IPS-18a (cell line): ENCODE data around the gene RCL1.
"Not testable (repeated sequence)": the region's sequence is repeated elsewhere in the genome, so short reads cannot be mapped to it uniquely, and the experiment has no call there.

Source experiments
- H3K27ac ChIP-seq: one replicate; pipeline ENCODE4 v1.5.1; 2013; ENCODE audit warnings: low read length
- H3K27me3 ChIP-seq: one replicate; pipeline ENCODE4 v1.6.1; 2013; ENCODE audit warnings: mild to moderate bottlenecking, low read length; ENCODE audit not compliant: control insufficient read depth, insufficient read depth
- H3K36me3 ChIP-seq: one replicate; pipeline ENCODE4 v1.6.1; 2013; ENCODE audit warnings: low read depth, low read length; ENCODE audit not compliant: control insufficient read depth
- H3K4me1 ChIP-seq: one replicate; pipeline ENCODE4 v1.6.1; 2013; ENCODE audit warnings: low read depth, low read length; ENCODE audit not compliant: control insufficient read depth
- H3K4me3 ChIP-seq: one replicate; pipeline ENCODE4 v1.5.1; 2013; ENCODE audit warnings: low read length
- H3K9ac ChIP-seq: one replicate; pipeline ENCODE4 v1.6.1; 2013; ENCODE audit warnings: mild to moderate bottlenecking, low read length, moderate library complexity
- H3K9me3 ChIP-seq: one replicate; pipeline ENCODE4 v1.6.1; 2013; ENCODE audit warnings: low read depth, low read length; ENCODE audit not compliant: control insufficient read depth

Gene RCL1

GRCh38 chr9:4762886-4763541 lies 29.7 kb upstream of the RCL1 start:
- H3K9me3 ChIP-seq, result no peaks in the 10 kb centered on the region
- H3K4me1 ChIP-seq, result peaks cover 8% of the 10 kb centered on the region
- no peak overlapping the region for H3K27ac ChIP-seq
- no peaks in the 10 kb centered on the region for H3K27me3 ChIP-seq
- no peak overlapping the region for H3K9ac ChIP-seq
- no peaks in the 10 kb centered on the region for H3K36me3 ChIP-seq
- H3K4me3 ChIP-seq, result peak overlapping the region; percentile 24

DNA sequence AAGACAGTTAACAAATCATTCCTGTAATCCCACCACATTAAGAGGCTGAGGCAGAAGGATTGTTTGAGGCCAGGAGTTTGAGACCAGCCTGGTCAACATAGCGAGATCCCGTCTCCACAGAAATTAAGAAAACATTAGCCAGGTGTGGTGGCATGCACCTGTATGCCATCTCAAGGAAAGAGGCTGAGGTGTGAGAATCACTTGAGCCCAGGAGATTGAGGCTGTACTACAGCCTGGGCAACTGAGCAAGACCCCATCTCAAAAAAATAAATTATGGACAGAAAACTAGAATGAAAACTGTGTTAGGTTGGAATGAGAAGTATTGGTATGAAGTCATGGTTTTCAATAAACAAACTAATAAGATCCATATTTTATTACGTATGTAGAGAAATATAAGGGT lies 28.7 kb upstream of the RCL1 start:
- no peaks in the 10 kb centered on the region for H3K9me3 ChIP-seq
- no peak overlapping the region for H3K9ac ChIP-seq
- H3K4me1 ChIP-seq, result peaks cover 8% of the 10 kb centered on the region
- H3K27me3 ChIP-seq, result no peaks in the 10 kb centered on the region
- H3K36me3 ChIP-seq, result no peaks in the 10 kb centered on the region
- H3K27ac ChIP-seq, result no peak overlapping the region
- H3K4me3 ChIP-seq, result no peak overlapping the region

DNA sequence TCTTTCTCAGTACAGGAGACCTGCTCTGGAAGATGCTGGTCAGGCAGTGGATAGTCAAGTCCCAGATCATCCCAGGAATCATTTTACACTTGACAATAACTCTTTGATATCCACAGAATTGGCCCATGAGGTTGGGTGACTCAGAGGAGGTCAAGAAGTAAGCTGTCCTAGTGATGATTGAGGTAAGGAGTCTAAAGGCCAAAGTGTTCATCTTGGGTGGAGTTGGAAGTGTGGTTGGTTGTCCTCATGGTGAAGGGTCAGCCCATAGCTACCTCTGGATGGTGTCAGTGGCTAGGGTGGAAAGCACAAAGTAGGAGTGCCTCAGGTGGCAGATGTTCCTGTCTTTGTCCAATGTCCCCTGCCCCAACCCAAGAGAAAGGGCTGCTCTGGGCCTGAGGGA lies 24.1 kb upstream of the RCL1 start:
- H3K4me1 ChIP-seq, result no peaks in the 10 kb centered on the region
- H3K36me3 ChIP-seq, result no peaks in the 10 kb centered on the region
- H3K9me3 ChIP-seq, result no peaks in the 10 kb centered on the region
- no peak overlapping the region for H3K9ac ChIP-seq
- H3K27ac ChIP-seq, result no peak overlapping the region
- no peak overlapping the region for H3K4me3 ChIP-seq
- H3K27me3 ChIP-seq, result no peaks in the 10 kb centered on the region

GRCh38 chr9:4769321-4770080 lies 23.2 kb upstream of the RCL1 start:
- Histone ChIP-seq H3K9me3 (no peaks in the 10 kb centered on the region), H3K4me1 (no peaks in the 10 kb centered on the region), H3K36me3 (no peaks in the 10 kb centered on the region), H3K4me3 (no peak overlapping the region), H3K27me3 (no peaks in the 10 kb centered on the region), H3K27ac (no peak overlapping the region), H3K9ac (no peak overlapping the region)

DNA sequence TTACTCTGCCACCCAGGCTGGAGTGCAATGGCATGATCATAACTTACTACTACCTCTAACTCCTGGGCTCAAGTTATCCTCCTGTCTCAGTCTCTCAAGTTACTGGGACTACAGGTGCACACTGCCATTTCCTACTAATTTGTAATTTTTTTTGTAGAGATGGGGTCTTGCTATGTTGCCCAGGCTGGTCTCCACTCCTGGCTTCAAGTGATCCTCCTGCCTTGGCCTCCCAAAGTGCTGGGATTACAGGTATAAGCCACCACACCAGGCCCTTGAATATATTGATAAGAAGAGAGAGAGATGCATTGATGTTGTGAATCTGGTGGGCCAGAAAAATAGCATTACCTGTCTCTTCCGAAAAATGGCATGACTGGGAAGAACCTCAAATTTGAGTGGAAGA lies 21.0 kb upstream of the RCL1 start:
- H3K27ac ChIP-seq, result no peak overlapping the region
- H3K4me1 ChIP-seq, result no peaks in the 10 kb centered on the region
- H3K36me3 ChIP-seq, result no peaks in the 10 kb centered on the region
- no peak overlapping the region for H3K4me3 ChIP-seq
- no peaks in the 10 kb centered on the region for H3K27me3 ChIP-seq
- H3K9me3 ChIP-seq, result no peaks in the 10 kb centered on the region
- no peak overlapping the region for H3K9ac ChIP-seq

- no peaks in the 10 kb centered on the region for H3K4me1 ChIP-seq
- H3K36me3 ChIP-seq, result no peaks in the 10 kb centered on the region
- no peak overlapping the region for H3K9ac ChIP-seq
- H3K27ac ChIP-seq, result no peak overlapping the region
- H3K27me3 ChIP-seq, result no peaks in the 10 kb centered on the region
- no peaks in the 10 kb centered on the region for H3K9me3 ChIP-seq
- H3K4me3 ChIP-seq, result no peak overlapping the region
Observed at GRCh38 chr9:4774209-4774608, 18.5 kb upstream of the RCL1 start.

DNA sequence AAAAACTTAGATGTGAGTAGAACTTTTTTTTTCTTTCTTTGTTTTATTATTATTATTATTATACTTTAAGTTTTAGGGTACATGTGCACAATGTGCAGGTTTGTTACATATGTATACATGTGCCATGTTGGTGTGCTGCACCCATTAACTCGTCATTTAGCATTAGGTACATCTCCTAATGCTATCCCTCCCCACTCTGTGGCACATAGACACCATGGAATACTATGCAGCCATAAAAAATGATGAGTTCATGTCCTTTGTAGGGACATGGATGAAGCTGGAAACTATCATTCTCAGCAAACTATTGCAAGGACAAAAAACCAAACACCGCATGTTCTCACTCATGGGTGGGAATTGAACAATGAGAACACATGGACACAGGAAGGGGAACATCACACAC lies 17.8 kb upstream of the RCL1 start:
- not testable (repeated sequence) for H3K27ac ChIP-seq, H3K9me3 ChIP-seq, H3K4me3 ChIP-seq, H3K36me3 ChIP-seq, H3K4me1 ChIP-seq, H3K27me3 ChIP-seq, H3K9ac ChIP-seq

GRCh38 chr9:4780651-4781050 lies 12.1 kb upstream of the RCL1 start:
- no peak overlapping the region for H3K4me3 ChIP-seq

GRCh38 chr9:4781408-4781807 lies 11.3 kb upstream of the RCL1 start:
- H3K4me3 ChIP-seq, result no peak overlapping the region
- H3K36me3 ChIP-seq, result no peaks in the 10 kb centered on the region
- H3K9ac ChIP-seq, result no peak overlapping the region
- no peaks in the 10 kb centered on the region for H3K27me3 ChIP-seq
- peaks cover 4% of the 10 kb centered on the region for H3K4me1 ChIP-seq
- H3K9me3 ChIP-seq, result no peaks in the 10 kb centered on the region
- no peak overlapping the region for H3K27ac ChIP-seq

More at GRCh38 chr9:4780651-4781050, 12.1 kb upstream of the RCL1 start:
- Histone ChIP-seq H3K9ac (no peak overlapping the region), H3K27ac (no peak overlapping the region), H3K27me3 (no peaks in the 10 kb centered on the region), H3K4me1 (peaks cover 4% of the 10 kb centered on the region), H3K9me3 (no peaks in the 10 kb centered on the region), H3K36me3 (no peaks in the 10 kb centered on the region)

DNA sequence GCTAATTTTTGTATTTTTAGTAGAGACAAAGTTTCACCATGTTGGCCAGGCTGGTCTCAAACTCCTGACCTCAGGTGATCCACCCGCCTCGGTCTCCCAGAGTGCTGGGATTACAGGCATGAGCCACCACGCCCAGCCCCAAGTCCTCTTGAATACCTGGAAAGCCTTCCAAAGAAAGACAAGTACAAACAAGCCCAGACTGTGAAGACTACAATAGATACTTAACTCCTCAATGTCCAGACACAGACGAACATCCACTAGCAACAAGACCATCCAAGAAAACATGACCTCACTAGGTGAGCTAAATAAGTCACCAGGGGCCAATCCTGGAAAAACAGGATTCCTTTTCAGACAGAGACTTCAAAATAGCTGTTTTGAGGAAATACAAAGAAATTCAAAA lies 9.6 kb upstream of the RCL1 start:
- H3K9me3 ChIP-seq, H3K36me3 ChIP-seq, H3K4me3 ChIP-seq: not testable (repeated sequence)

GRCh38 chr9:4784403-4784802 lies 8.3 kb upstream of the RCL1 start:
- H3K9me3 ChIP-seq, result no peaks in the 10 kb centered on the region
- H3K9ac ChIP-seq, result no peak overlapping the region
- no peaks in the 10 kb centered on the region for H3K36me3 ChIP-seq
- H3K27me3 ChIP-seq, result no peaks in the 10 kb centered on the region
- no peak overlapping the region for H3K4me3 ChIP-seq
- peaks cover 4% of the 10 kb centered on the region for H3K4me1 ChIP-seq
- no peak overlapping the region for H3K27ac ChIP-seq

More for the DNA sequence above, 9.6 kb upstream of the RCL1 start:
- H3K27ac ChIP-seq, H3K27me3 ChIP-seq, H3K9ac ChIP-seq, H3K4me1 ChIP-seq: not testable (repeated sequence)

GRCh38 chr9:4786599-4786998 lies 6.1 kb upstream of the RCL1 start:
- Histone ChIP-seq H3K9ac (no peak overlapping the region), H3K36me3 (no peaks in the 10 kb centered on the region)

More at GRCh38 chr9:4786599-4786998, 6.1 kb upstream of the RCL1 start:
- Histone ChIP-seq H3K4me1 (peaks cover 4% of the 10 kb centered on the region), H3K27ac (no peak overlapping the region), H3K27me3 (peaks cover 3% of the 10 kb centered on the region), H3K9me3 (no peaks in the 10 kb centered on the region), H3K4me3 (no peak overlapping the region)
